Measurements from ENCODE around the gene LIN52.

DNA sequence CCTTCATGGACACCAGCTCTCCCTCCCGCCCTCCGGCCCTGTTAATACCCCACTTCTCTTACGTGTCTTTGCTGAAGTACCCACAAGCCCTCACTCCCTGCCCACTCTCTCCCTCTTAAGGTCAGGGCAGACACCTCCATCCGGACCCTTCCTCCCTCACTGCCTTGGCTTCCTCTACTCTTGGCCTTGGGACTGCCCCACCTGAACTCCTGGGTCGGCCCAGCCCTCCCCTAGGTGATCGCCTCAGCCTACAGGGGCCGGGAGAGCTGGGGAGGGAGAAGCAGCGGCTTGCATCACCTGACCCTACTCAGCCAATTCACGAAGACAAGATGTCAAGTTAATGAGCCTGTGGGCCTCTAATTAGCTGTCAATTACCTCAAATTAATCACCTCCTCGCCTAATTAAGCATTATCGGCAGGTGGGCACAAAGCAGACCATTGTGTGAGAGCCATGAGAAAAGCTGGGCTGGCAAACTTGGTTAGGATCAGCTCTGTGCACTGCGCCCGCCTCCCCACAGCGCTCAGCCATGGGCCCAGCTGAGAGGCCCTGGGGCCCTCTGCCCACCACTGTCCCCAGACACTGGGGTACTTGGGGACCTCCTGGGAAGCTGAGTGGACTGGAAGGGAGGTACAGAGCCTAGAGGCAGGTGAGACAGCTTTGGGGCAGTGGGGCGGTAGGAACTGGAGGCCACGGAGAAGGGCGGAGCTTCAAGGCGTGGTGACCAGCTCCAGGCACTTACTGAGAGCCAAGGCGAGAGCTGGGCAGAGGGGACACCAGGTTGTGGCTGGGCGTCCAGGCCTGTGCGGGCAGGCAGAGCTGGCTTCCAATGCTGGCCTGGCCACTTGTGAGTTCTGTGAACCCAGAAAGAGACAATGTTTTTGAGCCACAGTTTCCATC is 129.4 kb downstream of the LIN52 start:
- TF ChIP-seq, protein P1, sequence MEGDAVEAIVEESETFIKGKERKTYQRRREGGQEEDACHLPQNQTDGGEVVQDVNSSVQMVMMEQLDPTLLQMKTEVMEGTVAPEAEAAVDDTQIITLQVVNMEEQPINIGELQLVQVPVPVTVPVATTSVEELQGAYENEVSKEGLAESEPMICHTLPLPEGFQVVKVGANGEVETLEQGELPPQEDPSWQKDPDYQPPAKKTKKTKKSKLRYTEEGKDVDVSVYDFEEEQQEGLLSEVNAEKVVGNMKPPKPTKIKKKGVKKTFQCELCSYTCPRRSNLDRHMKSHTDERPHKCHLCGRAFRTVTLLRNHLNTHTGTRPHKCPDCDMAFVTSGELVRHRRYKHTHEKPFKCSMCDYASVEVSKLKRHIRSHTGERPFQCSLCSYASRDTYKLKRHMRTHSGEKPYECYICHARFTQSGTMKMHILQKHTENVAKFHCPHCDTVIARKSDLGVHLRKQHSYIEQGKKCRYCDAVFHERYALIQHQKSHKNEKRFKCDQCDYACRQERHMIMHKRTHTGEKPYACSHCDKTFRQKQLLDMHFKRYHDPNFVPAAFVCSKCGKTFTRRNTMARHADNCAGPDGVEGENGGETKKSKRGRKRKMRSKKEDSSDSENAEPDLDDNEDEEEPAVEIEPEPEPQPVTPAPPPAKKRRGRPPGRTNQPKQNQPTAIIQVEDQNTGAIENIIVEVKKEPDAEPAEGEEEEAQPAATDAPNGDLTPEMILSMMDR (conservative IDR thresholded peaks at IDR 0.05; ENCODE audit: low read depth, low read length), result no peak
- TF ChIP-seq EZH2 (IDR thresholded peaks at IDR 0.05; ENCODE audit: borderline replicate concordance, low read depth, low read length, poor library complexity, severe bottlenecking), result no peak

Data from A673 (cell line).